Testis (tissue), 3 donors: Measurements from ENCODE around the gene GNB3. TPM values are rescaled to one million over a fixed set of nuclear protein-coding genes. Genes with fewer than 3 reads are reported as not detected.
"Not testable (repeated sequence)": the region's sequence is repeated elsewhere in the genome, so short reads cannot be mapped to it uniquely, and the experiment has no call there.

Experiments used
- DNase-seq: peaks from one replicate; pipeline ENCODE4 v3.0.0-alpha.2; 2019
- H3K27ac ChIP-seq, 2 donors: fragments of 200-600 bp; sonication (generic); one replicate each; pipeline ENCODE4 v1.5.1; 2019
- H3K27me3 ChIP-seq: fragments of 200-600 bp; sonication (generic); one replicate; pipeline ENCODE4 v1.5.1; 2019
- H3K36me3 ChIP-seq: fragments of 200-600 bp; sonication (generic); one replicate; pipeline ENCODE4 v1.5.1; 2017; ENCODE audit warnings: low read depth; ENCODE audit errors: missing control alignments
- H3K4me1 ChIP-seq: fragments of 200-600 bp; sonication (generic); one replicate; pipeline ENCODE4 v1.5.1; 2019
- H3K4me3 ChIP-seq, 2 donors: fragments of 200-600 bp; sonication (generic); one replicate each; pipeline ENCODE4 v1.5.1; 2017 to 2019
- H3K9me3 ChIP-seq: fragments of 200-600 bp; sonication (generic); one replicate; pipeline ENCODE4 v1.5.1; 2017
- CTCF ChIP-seq, 3 experiments: fragments of 450-650 bp in 2 of 3; fragments of 200-600 bp in 1 of 3; sonication (generic) in 1 of 3; IDR thresholded peaks; one replicate each; pipeline ENCODE4 v1.5.1; 2016 to 2019; ENCODE audit warnings: antibody characterized with exemption in 3 of 3, mild to moderate bottlenecking in 2 of 3, moderate library complexity in 1 of 3
- POLR2A ChIP-seq: fragments of 450-650 bp; IDR thresholded peaks from one replicate; pipeline ENCODE4 v1.6.1; 2017; ENCODE audit warnings: antibody characterized with exemption, mild to moderate bottlenecking, moderate library complexity
- WGBS, 2 donors: methylation state at CpG; one replicate each; pipeline ENCODE4 v1.1.5; 2018; 5-methylcytosine and 5-hydroxymethylcytosine counted together
- intact Hi-C: fragments of 100-400 bp; cut with DNase I; formaldehyde crosslinking; loops from one replicate; pipeline ENCODE4 v1.15.1; 2023; ENCODE audit warnings: low total_unique reads
- polyA plus RNA-seq: library from polyadenylated mRNA; stranded (reverse); fragments of 350-450 nt; fragmentation: Illumina TruSeq; extraction: RNeasy Lipid Tissue Mini Kit (QIAGEN cat#74804); gene quantifications from one replicate; pipeline ENCODE4 v1.2.3, GENCODE V29; 2014; ENCODE audit warnings: low read depth, low replicate concordance; ENCODE audit not compliant: insufficient read depth
- total RNA-seq, 2 donors: library from RNA; depleted of rRNA; stranded (reverse); fragments of >200 nt; gene quantifications; one replicate each; pipeline ENCODE4 v1.2.3, GENCODE V29; 2016

Gene GNB3
- total and polyA plus RNA-seq, 3 donors from 2014 or later, result 1.6 to 5.0 (median 4.8) TPM

- H3K9me3 ChIP-seq, result no peaks in the 10 kb centered on the region
- no peaks in the 10 kb centered on the region for H3K36me3 ChIP-seq
- H3K4me1 ChIP-seq, result no peaks in the 10 kb centered on the region
- TF ChIP-seq CTCF (IDR thresholded peaks at IDR 0.05) (peak; percentile 69 to 95 (median 90)), POLR2A (peak; percentile 61)
- intact Hi-C loops, result no loop called here
- DNase-seq, result peak; percentile 98
- WGBS, 2 donors, result 1 to 2% methylated on average over 7 to 67 of the region's 68 CpGs
- H3K27ac ChIP-seq, result peak overlapping the region; percentile 93 to 95
- H3K27me3 ChIP-seq, result no peaks in the 10 kb centered on the region
- peak overlapping the region; percentile 39 to 70 for H3K4me3 ChIP-seq
These were observed 50.3 kb downstream of the GNB3 start for GRCh38 chr12:6890789-6891645.

- Histone ChIP-seq H3K4me3 (peak overlapping the region; percentile 39 to 70), H3K27ac (peak overlapping the region; percentile 93 to 95), H3K9me3 (no peaks in the 10 kb centered on the region), H3K36me3 (no peaks in the 10 kb centered on the region), H3K4me1 (no peaks in the 10 kb centered on the region), H3K27me3 (no peaks in the 10 kb centered on the region)
- intact Hi-C loops, result no loop called here
- TF ChIP-seq POLR2A (no peak), CTCF (IDR thresholded peaks at IDR 0.05) (no peak)
- WGBS, 2 donors, result 48 to 55% methylated on average over 5 of the region's 5 CpGs
- DNase-seq, result no peak
These were observed 50.9 kb downstream of the GNB3 start for GRCh38 chr12:6891646-6892001.

- H3K9me3 ChIP-seq, H3K27ac ChIP-seq, DNase-seq, H3K4me1 ChIP-seq, H3K36me3 ChIP-seq, H3K27me3 ChIP-seq, intact Hi-C loops, H3K4me3 ChIP-seq: not testable (repeated sequence)
- 65 to 83% methylated on average over 2 to 3 of the region's 3 CpGs for WGBS, 2 donors
These were observed 52.0 kb downstream of the GNB3 start for GRCh38 chr12:6892683-6893082.

GRCh38 chr12:6894321-6894720 is 53.6 kb downstream of the GNB3 start:
- TF ChIP-seq CTCF (IDR thresholded peaks at IDR 0.05), result no peak
- TF ChIP-seq POLR2A, result no peak
- WGBS, 2 donors, result 85 to 91% methylated on average over 3 of the region's 3 CpGs
- no peaks in the 10 kb centered on the region for H3K9me3 ChIP-seq
- H3K4me1 ChIP-seq, result no peaks in the 10 kb centered on the region
- no peak overlapping the region for H3K4me3 ChIP-seq
- no peaks in the 10 kb centered on the region for H3K27me3 ChIP-seq
- DNase-seq, result no peak
- intact Hi-C loops, result no loop called here
- no peak overlapping the region for H3K27ac ChIP-seq
- H3K36me3 ChIP-seq, result no peaks in the 10 kb centered on the region

Other genes starting within 250 kb of the GNB3 start
- gene CHD4, start 233.5 kb upstream of the GNB3 start, total RNA-seq, result 100 to 1,000 TPM; 314 to 328 TPM
- 160 TPM for gene CHD4, start 233.5 kb upstream of the GNB3 start, polyA plus RNA-seq
- 1 to 10 TPM; 1.5 to 2.4 TPM for gene LPAR5, start 205.0 kb upstream of the GNB3 start, total RNA-seq
- 3.1 TPM for gene LPAR5, start 205.0 kb upstream of the GNB3 start, polyA plus RNA-seq
- gene ACRBP, start 193.5 kb upstream of the GNB3 start, total RNA-seq, result 100 to 1,000 TPM; 172 to 241 TPM
- gene ACRBP, start 193.5 kb upstream of the GNB3 start, polyA plus RNA-seq, result 715 TPM
- gene ING4, start 177.8 kb upstream of the GNB3 start, total RNA-seq, result 10 to 100 TPM; 58.3 to 63.0 TPM
- 48.1 TPM for gene ING4, start 177.8 kb upstream of the GNB3 start, polyA plus RNA-seq
- 10 to 100 TPM; 78.5 to 85.1 TPM for gene ZNF384, start 151.6 kb upstream of the GNB3 start, total RNA-seq
- 94.9 TPM for gene ZNF384, start 151.6 kb upstream of the GNB3 start, polyA plus RNA-seq
- 1 to 10 TPM; 3.3 to 5.8 TPM for gene PIANP, start 140.1 kb upstream of the GNB3 start, total RNA-seq
- gene PIANP, start 140.1 kb upstream of the GNB3 start, polyA plus RNA-seq, result 7.6 TPM
- 10 to 100 TPM; 68.3 to 82.4 TPM for gene COPS7A, start 116.9 kb upstream of the GNB3 start, total RNA-seq
- 69.4 TPM for gene COPS7A, start 116.9 kb upstream of the GNB3 start, polyA plus RNA-seq
- gene MLF2, start 87.8 kb upstream of the GNB3 start, total RNA-seq, result 100 to 1,000 TPM; 211 to 242 TPM
- gene MLF2, start 87.8 kb upstream of the GNB3 start, polyA plus RNA-seq, result 177 TPM
- 10 to 100 TPM; 53.4 to 64.3 TPM for gene PTMS, start 74.6 kb upstream of the GNB3 start, total RNA-seq
- gene PTMS, start 74.6 kb upstream of the GNB3 start, polyA plus RNA-seq, result 185 TPM
- 1 to 10 TPM; 4.1 to 7.1 TPM for gene LAG3, start 68.4 kb upstream of the GNB3 start, total RNA-seq
- 6.3 TPM for gene LAG3, start 68.4 kb upstream of the GNB3 start, polyA plus RNA-seq
- 1 to 10 TPM; 2.0 to 4.5 TPM for gene CD4, start 51.4 kb upstream of the GNB3 start, total RNA-seq
- gene CD4, start 51.4 kb upstream of the GNB3 start, polyA plus RNA-seq, result 22.2 TPM
- gene GPR162, start 19.1 kb upstream of the GNB3 start, total RNA-seq, result 1 to 10 TPM in 1 of 2 donors, under 1 TPM in 1; 0.94 to 2.2 TPM
- gene GPR162, start 19.1 kb upstream of the GNB3 start, polyA plus RNA-seq, result 1.8 TPM
- 10 to 100 TPM; 13.1 to 18.8 TPM for gene P3H3, start 12.5 kb upstream of the GNB3 start, total RNA-seq
- 19.2 TPM for gene P3H3, start 12.5 kb upstream of the GNB3 start, polyA plus RNA-seq
- gene CDCA3, start 10.4 kb downstream of the GNB3 start, total RNA-seq, result 10 to 100 TPM; 27.5 to 43.5 TPM
- 81.7 TPM for gene CDCA3, start 10.4 kb downstream of the GNB3 start, polyA plus RNA-seq
- gene USP5, start 11.2 kb downstream of the GNB3 start, total RNA-seq, result 10 to 100 TPM; 96.1 to 97.5 TPM
- gene USP5, start 11.2 kb downstream of the GNB3 start, polyA plus RNA-seq, result 154 TPM
- gene TPI1, start 26.6 kb downstream of the GNB3 start, total RNA-seq, result 100 to 1,000 TPM; 347 to 356 TPM
- gene TPI1, start 26.6 kb downstream of the GNB3 start, polyA plus RNA-seq, result 544 TPM
- gene SPSB2, start 32.4 kb downstream of the GNB3 start, total RNA-seq, result 10 to 100 TPM; 11.6 to 22.0 TPM
- gene SPSB2, start 32.4 kb downstream of the GNB3 start, polyA plus RNA-seq, result 21.3 TPM
- 10 to 100 TPM; 32.7 to 33.9 TPM for gene LRRC23, start 63.9 kb downstream of the GNB3 start, total RNA-seq
- gene LRRC23, start 63.9 kb downstream of the GNB3 start, polyA plus RNA-seq, result 112 TPM
- 1 to 10 TPM; 8.8 to 8.9 TPM for gene ENO2, start 73.7 kb downstream of the GNB3 start, total RNA-seq
- 14.3 TPM for gene ENO2, start 73.7 kb downstream of the GNB3 start, polyA plus RNA-seq
- 10 to 100 TPM; 63.4 to 73.2 TPM for gene ATN1, start 87.0 kb downstream of the GNB3 start, total RNA-seq
- 40.5 TPM for gene ATN1, start 87.0 kb downstream of the GNB3 start, polyA plus RNA-seq
- not detected for gene RNU7-1, start 102.9 kb downstream of the GNB3 start, total RNA-seq
- not detected for gene RNU7-1, start 102.9 kb downstream of the GNB3 start, polyA plus RNA-seq
- gene C12orf57, start 103.1 kb downstream of the GNB3 start, total RNA-seq, result 100 to 1,000 TPM; 143 to 236 TPM
- 141 TPM for gene C12orf57, start 103.1 kb downstream of the GNB3 start, polyA plus RNA-seq
- 1 to 10 TPM; 3.7 to 9.1 TPM for gene PTPN6, start 110.4 kb downstream of the GNB3 start, total RNA-seq
- gene PTPN6, start 110.4 kb downstream of the GNB3 start, polyA plus RNA-seq, result 19.1 TPM
- gene PHB2, start 129.7 kb downstream of the GNB3 start, total RNA-seq, result 100 to 1,000 TPM; 118 to 153 TPM
- gene PHB2, start 129.7 kb downstream of the GNB3 start, polyA plus RNA-seq, result 97.3 TPM
- 10 to 100 TPM; 40.2 to 45.5 TPM for gene EMG1, start 130.0 kb downstream of the GNB3 start, total RNA-seq
- 36.7 TPM for gene EMG1, start 130.0 kb downstream of the GNB3 start, polyA plus RNA-seq
- 10 to 100 TPM; 26.0 to 30.2 TPM for gene LPCAT3, start 177.6 kb downstream of the GNB3 start, total RNA-seq
- gene LPCAT3, start 177.6 kb downstream of the GNB3 start, polyA plus RNA-seq, result 33.2 TPM
- 100 to 1,000 TPM in 1 of 2 donors, 10 to 100 TPM in 1; 86.1 to 190 TPM for gene C1S, start 219.8 kb downstream of the GNB3 start, total RNA-seq
- gene C1S, start 219.8 kb downstream of the GNB3 start, polyA plus RNA-seq, result 271 TPM